ENCODE measurements around the gene KIAA1217.

Gene KIAA1217

GRCh38 chr10:24596217-24596930, 387.4 kb downstream of the KIAA1217 start:
- no peak for DNase-seq (ENCODE audit: low spot score)

GRCh38 chr10:24597426-24597825, 388.5 kb downstream of the KIAA1217 start:
- no peak for DNase-seq (ENCODE audit: low spot score)
